PC-3 (cell line): Measurements from ENCODE around the gene ZNF614.

ENCODE experiments used
- EZH2 ChIP-seq: fragments of 300-600 bp; sonication (generic); IDR thresholded peaks from one replicate; pipeline ENCODE4 v1.6.1; 2017; ENCODE audit warnings: antibody characterized with exemption, mild to moderate bottlenecking, low read length; ENCODE audit not compliant: unreplicated experiment
- EZH2phosphoT487 ChIP-seq: fragments of 300-600 bp; sonication (generic); IDR thresholded peaks from 2 replicates; pipeline ENCODE4 v1.6.1; 2018; ENCODE audit warnings: mild to moderate bottlenecking, antibody characterized with exemption, low read length, borderline replicate concordance
- TF ChIP-seq, protein P1 (sequence below): fragments of 300-600 bp; sonication (generic); conservative IDR thresholded peaks from 2 replicates; pipeline ENCODE4 v1.5.1; 2017; ENCODE audit warnings: antibody characterized with exemption, low read depth, mild to moderate bottlenecking, low read length

DNA sequence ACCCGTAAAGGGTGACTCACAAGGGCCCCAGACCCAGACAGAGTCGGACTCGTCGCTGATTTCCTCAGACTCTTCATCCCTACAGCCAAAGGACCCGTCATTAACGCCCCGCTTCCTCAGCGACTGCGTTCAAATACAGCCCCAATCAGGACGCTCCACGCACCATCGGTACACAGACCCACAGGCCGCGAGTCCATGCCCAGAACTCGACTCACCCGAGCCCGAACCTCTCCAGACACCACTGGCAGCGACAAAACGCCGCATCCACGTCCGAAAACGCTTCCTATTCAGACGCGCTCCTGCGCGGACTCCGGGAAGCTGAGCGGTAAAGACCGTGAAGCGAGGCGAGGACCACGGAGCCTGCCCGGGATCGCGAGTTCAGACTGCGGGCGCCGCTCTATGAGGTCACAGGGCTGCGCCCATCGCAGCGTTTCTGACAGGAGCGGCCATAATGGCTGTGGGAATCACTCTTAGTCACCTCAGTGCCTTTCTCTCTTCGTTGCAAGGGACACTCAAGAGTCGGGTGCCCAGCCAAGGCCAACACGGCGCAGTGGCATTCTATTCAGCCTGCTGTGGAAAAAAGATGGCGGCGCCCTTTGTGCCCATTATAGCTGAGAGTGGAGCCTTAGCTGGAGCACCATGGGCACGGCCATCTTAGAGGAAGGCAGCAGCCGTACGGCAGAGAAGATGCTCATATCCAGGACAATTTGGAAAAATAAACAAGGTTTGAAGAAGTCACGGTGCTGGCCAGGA lies at the start of gene ZNF614:
- TF ChIP-seq, protein P1, sequence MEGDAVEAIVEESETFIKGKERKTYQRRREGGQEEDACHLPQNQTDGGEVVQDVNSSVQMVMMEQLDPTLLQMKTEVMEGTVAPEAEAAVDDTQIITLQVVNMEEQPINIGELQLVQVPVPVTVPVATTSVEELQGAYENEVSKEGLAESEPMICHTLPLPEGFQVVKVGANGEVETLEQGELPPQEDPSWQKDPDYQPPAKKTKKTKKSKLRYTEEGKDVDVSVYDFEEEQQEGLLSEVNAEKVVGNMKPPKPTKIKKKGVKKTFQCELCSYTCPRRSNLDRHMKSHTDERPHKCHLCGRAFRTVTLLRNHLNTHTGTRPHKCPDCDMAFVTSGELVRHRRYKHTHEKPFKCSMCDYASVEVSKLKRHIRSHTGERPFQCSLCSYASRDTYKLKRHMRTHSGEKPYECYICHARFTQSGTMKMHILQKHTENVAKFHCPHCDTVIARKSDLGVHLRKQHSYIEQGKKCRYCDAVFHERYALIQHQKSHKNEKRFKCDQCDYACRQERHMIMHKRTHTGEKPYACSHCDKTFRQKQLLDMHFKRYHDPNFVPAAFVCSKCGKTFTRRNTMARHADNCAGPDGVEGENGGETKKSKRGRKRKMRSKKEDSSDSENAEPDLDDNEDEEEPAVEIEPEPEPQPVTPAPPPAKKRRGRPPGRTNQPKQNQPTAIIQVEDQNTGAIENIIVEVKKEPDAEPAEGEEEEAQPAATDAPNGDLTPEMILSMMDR, result no peak
- TF ChIP-seq EZH2, result no peak
- TF ChIP-seq EZH2phosphoT487, result no peak
